CMK (cell line): ENCODE data around the gene ISLR.

ENCODE experiments used
- DNase-seq: peaks from one replicate; pipeline ENCODE4 v3.0.0-alpha.2; 2010; ENCODE audit warnings: low read depth

The ISLR gene

DNA sequence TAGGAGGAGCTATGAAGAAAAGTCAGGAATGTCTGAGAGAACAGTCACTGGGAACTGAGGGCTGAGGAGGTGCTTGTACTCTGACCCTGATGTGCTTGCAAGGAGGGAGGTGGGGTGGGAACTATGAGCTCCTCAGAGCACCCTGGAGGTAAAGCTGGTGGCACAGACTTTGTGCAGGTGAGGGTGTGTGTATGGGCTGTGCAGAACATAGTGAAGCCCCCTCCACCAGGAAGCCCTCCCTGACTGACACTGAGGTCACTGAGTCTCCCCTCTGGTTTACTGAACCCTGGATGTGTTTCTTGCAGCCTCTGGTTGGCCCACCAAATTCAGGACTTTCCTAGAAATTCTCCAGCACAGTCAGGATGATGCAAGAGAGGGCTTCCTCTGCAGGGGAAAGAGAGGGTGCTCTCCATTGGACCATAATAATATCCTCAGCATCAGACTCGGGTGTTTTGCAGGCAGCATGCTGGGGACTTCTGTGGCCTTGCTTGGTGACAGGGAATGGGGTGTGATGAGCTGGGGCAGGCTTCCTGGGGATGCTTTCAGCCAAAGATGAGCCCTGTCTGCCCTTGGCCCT, 1.5 kb upstream of the ISLR start:
- DNase-seq = no peak

DNA sequence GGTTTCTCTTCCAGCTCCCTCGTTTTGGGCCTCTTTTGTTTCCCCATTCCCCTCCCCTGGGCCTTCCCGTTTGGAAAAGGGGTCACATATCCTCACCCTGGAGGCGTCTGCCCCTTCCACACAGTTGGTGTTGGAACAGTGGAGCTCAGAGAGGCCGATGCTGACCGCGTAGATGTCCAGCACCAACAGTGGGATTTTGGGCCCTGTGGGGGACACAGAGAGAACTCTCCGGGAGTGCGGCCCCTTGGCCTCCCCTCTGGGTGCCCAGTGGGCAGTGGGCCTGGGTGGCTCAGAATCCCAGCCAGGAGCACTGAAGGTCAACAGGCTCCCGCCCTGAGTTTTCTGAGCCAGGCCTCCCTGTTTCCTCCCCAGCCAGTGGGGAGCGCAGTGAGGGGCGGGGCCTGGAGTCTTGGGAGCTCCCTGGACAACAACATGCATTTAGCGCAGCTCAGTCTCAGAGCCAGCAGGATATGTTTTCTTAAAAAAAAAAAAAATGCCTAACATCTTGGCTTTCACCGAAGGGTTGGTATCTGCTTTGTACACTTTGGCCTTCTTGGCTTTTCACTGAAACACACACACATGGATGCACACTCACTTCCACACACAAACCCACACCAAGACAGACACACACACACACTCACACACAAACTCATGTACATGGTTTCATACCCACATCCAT, 670 bp upstream of the ISLR start:
- no peak for DNase-seq

- no peak for DNase-seq
These were observed 878 bp downstream of the ISLR start for GRCh38 chr15:74174219-74174957.

DNA sequence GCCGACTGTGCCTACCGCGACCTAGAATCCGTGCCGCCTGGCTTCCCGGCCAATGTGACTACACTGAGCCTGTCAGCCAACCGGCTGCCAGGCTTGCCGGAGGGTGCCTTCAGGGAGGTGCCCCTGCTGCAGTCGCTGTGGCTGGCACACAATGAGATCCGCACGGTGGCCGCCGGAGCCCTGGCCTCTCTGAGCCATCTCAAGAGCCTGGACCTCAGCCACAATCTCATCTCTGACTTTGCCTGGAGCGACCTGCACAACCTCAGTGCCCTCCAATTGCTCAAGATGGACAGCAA, 1.4 kb downstream of the ISLR start:
- no peak for DNase-seq

DNA sequence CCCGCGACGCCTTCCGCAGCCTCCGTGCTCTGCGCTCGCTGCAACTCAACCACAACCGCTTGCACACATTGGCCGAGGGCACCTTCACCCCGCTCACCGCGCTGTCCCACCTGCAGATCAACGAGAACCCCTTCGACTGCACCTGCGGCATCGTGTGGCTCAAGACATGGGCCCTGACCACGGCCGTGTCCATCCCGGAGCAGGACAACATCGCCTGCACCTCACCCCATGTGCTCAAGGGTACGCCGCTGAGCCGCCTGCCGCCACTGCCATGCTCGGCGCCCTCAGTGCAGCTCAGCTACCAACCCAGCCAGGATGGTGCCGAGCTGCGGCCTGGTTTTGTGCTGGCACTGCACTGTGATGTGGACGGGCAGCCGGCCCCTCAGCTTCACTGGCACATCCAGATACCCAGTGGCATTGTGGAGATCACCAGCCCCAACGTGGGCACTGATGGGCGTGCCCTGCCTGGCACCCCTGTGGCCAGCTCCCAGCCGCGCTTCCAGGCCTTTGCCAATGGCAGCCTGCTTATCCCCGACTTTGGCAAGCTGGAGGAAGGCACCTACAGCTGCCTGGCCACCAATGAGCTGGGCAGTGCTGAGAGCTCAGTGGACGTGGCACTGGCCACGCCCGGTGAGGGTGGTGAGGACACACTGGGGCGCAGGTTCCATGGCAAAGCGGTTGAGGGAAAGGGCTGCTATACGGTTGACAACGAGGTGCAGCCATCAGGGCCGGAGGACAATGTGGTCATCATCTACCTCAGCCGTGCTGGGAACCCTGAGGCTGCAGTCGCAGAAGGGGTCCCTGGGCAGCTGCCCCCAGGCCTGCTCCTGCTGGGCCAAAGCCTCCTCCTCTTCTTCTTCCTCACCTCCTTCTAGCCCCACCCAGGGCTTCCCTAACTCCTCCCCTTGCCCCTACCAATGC, 2.0 kb downstream of the ISLR start:
- no peak for DNase-seq

DNA sequence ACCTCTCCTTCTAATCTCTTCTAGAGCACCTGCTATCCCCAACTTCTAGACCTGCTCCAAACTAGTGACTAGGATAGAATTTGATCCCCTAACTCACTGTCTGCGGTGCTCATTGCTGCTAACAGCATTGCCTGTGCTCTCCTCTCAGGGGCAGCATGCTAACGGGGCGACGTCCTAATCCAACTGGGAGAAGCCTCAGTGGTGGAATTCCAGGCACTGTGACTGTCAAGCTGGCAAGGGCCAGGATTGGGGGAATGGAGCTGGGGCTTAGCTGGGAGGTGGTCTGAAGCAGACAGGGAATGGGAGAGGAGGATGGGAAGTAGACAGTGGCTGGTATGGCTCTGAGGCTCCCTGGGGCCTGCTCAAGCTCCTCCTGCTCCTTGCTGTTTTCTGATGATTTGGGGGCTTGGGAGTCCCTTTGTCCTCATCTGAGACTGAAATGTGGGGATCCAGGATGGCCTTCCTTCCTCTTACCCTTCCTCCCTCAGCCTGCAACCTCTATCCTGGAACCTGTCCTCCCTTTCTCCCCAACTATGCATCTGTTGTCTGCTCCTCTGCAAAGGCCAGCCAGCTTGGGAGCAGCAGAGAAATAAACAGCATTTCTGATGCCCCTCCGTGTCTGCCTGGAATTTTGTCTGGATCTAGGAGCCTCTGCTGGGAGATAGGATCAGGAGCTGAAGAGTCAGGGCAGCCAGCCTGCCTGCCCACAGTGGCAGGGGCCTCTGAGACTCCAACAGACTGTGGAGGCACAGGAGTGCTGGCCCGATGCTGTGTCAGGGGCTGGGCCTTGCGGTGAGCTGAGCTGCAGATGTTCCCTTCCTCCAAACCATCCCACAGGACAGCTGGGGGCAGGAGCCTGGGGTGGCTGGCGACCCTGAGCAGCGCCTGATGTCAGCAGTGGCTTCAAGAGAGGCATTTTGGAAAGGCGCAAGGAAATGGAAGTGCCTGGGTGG, 3.0 kb downstream of the ISLR start:
- DNase-seq = no peak

DNA sequence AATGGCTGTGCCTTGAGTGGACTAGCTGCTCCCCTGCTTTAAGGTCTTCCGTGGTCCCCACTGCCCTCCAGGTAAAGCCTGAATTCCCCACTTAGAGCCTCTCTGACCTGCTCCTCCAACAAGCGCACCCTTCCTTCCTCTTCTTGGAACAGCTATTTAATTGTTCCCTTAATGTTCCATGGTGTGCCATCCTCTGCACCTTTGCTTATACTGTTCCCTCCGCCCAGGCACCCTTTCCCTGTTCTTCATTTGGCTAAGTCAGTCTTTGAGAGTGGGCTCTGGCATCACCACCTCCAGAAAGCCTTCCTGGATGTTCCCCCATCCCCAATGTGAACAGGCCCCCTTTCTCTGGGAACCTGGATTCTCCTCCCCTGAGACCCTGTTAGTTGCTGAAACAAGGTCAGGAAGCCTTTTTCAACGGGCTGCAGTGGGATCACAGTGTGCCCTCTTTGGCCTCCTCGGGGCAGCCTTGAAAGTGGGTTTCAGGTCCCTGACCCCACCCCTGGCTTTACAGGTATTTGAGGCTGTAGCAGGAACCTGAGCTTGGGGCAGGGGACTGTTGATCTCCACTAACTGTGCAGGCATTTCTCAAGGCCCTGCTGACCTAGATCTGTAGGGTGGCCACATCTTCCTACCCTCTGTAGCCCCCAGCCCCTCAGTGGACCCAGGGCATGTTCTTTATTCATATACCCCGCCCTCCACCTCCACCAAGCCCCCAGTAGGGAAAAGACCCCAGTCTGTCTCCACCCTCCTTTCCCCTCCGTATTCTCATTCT, 5.0 kb downstream of the ISLR start:
- no peak for DNase-seq

DNA sequence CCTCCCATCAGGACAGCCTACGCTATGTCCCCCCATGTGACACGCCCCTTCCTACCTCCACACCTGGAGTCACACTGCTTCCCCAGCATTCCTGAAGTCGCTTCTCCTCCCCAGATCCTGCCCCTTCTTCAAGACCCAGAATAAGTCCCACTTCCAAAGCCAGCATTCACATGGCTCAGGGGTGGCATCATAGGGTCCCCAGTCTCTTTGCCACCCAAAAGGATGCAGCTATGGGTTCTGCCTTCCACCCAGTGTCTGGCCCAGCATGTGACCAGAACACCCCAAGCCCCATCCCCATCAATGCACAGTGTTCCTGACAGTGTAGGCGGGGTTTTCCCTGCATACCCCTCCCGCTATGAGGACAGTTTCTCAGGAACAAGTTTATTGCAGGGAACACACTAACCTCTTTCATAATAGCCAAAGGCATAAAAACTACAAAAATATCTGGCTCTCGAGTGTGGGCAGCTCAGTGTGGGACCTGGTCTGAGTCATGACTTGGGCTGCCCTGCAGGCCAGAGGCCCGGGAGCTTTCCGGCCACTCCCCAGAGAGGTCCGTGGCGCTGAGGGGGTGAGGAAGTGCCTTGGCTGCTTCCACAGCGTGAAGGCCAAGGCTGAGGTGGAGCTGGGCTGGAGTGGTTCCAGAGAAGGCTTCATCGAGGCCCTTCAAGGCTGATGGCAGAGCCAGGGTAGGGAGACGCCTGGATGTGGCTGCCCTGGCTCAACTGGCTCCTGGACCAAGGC, 5.8 kb downstream of the ISLR start:
- DNase-seq = no peak

GRCh38 chr15:74179983-74180880, 6.7 kb downstream of the ISLR start:
- no peak for DNase-seq

DNA sequence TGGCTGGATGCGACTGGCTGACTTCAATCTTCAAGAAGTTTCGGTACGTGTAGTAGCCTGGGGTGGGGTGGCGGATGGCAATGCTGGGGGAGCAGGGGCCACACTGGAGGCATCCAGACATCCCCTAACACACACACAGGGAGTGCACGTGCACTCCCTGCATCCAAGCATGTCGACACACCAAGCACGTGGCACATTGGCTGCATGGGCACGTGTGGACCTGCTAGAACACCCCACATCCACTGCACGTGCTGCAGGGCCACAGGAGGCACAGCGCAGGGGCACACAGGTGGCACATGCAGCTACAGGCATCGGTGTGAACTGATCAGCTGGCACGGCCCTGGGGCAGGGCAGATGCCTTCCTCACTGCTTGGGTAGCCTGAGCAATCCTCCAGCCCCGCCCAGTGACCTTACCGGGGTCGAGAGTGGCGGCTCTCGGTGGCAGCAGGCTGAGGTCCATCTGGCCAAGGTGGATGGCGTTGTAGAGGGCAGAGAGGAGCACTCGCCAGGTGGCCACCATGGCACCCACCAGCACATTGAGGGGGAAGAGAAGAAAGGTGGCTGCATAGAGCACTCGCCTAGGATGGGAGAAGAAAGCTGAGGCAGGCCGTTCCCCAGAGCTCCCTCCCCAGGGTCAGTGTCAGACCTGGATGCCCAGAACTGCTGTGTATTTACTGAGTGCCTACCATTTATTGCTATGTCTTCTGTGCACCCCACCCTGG, 7.5 kb downstream of the ISLR start:
- DNase-seq = no peak

DNA sequence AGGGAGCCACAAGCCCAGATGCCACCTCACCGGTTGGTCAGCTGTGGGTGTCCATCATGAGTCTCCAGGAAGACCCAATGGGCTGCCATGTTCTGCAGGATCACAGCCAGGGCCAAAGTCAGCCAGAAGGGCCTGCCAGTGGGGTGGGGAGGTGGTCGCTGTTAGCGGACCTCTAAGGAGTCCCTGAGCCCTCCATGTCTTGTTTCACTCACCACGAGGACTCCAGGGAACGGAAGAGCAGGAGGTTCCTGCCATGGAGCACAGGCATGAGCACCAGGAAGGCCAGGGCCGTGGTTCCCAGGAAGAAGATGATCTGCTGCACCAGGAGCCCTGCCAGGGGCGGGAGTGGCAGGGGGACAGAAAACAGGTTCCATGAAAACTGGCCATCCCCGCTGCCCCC, 8.6 kb downstream of the ISLR start:
- no peak for DNase-seq

- DNase-seq = no peak
These were observed 11.1 kb downstream of the ISLR start for GRCh38 chr15:74184582-74185091.

DNA sequence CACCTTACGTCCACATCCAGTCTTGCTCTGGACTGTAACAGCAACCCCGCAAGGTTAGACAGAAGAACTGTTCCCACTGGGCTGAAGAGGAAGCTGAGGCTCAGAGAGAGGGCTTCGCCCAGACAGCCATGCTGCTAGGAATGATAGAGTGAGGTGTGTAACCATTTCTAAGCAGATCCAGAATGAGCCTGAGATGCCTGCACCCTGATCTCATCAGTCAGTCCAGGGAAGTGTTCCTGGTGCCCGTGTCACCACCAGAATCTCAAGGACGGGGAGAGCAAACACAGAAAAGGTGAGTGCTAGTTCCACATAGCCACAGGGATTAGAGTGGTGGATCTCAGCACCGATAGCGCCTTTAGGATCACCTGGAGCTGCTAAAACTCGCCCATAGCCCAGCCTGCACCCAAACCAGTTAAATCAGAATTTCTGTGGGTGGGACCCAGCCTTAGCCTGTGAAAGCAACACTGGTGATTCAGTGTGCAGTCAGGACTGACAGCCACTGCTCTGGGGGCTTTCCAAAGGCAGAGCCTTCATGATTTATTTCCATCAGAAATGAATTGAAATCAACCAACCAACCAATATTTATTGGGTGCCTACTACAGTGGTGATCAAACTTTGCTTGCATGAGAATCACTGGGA, 12.3 kb downstream of the ISLR start:
- DNase-seq = no peak

DNA sequence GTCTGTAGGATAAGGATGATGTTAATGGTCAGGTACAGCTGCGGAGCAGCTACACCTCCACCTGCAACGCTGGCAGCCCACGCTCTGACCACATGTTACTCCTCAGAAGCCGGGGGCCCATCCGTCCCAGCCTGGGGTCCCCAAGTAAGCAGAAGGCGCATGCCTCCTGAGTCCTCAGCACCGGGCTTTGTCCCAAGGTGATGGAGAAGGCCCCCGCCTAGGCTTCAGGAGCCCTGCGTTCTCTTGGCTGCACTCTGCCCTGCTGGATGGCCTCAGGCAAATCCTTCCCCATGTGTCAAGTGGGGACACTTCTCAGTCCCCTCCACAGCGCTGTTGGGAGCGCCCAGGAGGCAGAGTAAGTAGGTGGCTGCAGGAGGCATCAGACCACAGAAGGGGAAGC, 14.7 kb downstream of the ISLR start:
- no peak for DNase-seq

DNA sequence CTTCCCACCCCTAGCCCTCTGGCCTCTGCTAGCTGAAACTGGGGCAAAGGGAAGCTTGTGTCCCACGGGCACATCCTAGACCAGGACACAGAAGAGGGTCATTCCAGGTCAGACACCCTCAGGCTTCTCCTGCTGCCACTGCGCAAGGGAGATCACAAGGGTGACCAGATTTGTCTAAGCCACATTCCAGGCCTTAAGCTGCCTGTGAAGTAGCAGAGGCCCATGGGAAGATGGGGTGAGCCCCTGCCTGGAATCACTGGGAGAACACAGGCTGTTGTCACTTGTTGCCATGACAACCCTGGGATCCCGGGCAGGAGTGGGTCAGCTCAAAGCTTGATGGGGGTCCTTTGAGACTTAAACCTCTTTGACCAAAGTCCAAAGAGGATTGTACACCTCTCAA, 18.3 kb downstream of the ISLR start:
- DNase-seq = no peak

DNA sequence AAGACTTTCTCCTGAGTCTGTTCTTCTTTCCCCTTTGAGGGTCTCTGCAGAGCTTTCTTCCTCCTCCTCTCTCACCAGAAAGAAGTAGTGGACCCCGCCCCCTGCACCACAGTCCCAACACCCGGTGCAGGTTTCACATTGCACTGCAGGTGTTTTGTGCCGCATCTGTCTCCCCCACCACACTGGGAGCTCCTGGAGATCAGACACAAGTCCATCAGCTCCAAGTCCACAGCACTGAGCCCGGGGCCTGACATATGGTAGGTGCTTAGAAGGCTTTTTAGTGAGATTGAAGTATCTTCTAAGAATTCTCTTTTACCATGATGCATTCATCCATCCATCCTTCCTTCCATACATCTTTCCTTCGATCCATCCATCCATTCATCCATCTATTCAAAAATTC, 19.2 kb downstream of the ISLR start:
- no peak for DNase-seq

DNA sequence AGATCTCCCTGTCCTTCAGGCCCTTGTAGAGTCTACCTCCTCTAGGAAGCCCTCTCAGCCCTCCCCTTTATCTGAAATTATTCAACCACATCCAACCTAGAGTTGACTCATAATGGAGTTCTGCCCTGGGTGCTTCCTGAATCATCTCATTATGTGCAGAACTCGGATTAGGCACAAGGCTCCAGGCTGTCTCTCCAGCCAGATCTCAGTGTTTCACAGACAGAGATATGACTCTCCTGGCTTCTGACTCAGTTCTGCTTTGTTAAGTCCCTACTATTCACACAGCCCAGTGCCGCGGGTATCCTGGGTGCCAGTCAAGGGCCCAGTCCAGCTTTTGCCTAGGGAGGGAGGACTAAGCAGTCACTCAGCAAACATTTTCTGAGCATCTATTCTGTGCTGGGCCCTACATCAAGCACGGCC, 19.8 kb downstream of the ISLR start:
- DNase-seq = no peak

GRCh38 chr15:74193905-74194304, 20.4 kb downstream of the ISLR start:
- no peak for DNase-seq
